Activated CD8-positive, alpha-beta T cell treated with anti-CD3 and anti-CD28 coated beads, Interleukin-2, amount 10 ng/mL, durations not matched to agents 7 days and 5 days (primary cell): ENCODE measurements around the gene CD300LB. TPM values are rescaled to one million over a fixed set of nuclear protein-coding genes. Genes with fewer than 3 reads are reported as not detected.
"Not testable (repeated sequence)": the region's sequence is repeated elsewhere in the genome, so short reads cannot be mapped to it uniquely, and the experiment has no call there.

Experiments used
- ATAC-seq: fragments of 150-1000 bp; cut with Tn5 transposase; one replicate; pipeline ENCODE4 v1.10.0; 2021; ENCODE audit warnings: moderate library complexity
- CTCF ChIA-PET: fragments of 350-600 bp; sonication (Branson Sonifier 250); formaldehyde crosslinking; loops from one replicate; lab custom pipeline; 2021; ENCODE audit warnings: antibody characterized with exemption; lab: Charles Lee
- POLR2A ChIA-PET: fragments of 350-600 bp; sonication (Branson Sonifier 250); formaldehyde crosslinking; loops from one replicate; lab custom pipeline; 2021; ENCODE audit warnings: antibody characterized with exemption; lab: Charles Lee
- DNase-seq: peaks from one replicate; pipeline ENCODE4 v3.0.0-alpha.2; 2020
- H3K27ac Mint-ChIP-seq: one replicate; pipeline ENCODE4 v1.8.0; 2021; ENCODE audit warnings: mild to moderate bottlenecking, mixed read lengths
- H3K27me3 Mint-ChIP-seq: one replicate; pipeline ENCODE4 v1.8.0; 2021; ENCODE audit warnings: low read depth, mixed read lengths
- H3K36me3 Mint-ChIP-seq: one replicate; pipeline ENCODE4 v1.8.0; 2021; ENCODE audit warnings: low read depth, mixed read lengths
- H3K4me1 Mint-ChIP-seq: one replicate; pipeline ENCODE4 v1.8.0; 2021; ENCODE audit warnings: low read depth, mixed read lengths
- H3K4me3 Mint-ChIP-seq: one replicate; pipeline ENCODE4 v1.8.0; 2021; ENCODE audit warnings: mild to moderate bottlenecking, mixed read lengths
- H3K9me3 Mint-ChIP-seq: one replicate; pipeline ENCODE4 v1.8.0; 2022; ENCODE audit warnings: mixed read lengths; ENCODE audit not compliant: insufficient read depth
- total RNA-seq, 2 experiments: library from RNA; stranded (reverse); gene quantifications; one replicate each; pipeline ENCODE4 v1.2.3, GENCODE V29; 2021

CD300LB gene
- total RNA-seq, 2 experiments from 2014 or later = not detected

- Mint-ChIP-seq H3K4me3 (no peak overlapping the region), H3K9me3 (no peaks in the 10 kb centered on the region), H3K27me3 (peaks cover 25% of the 10 kb centered on the region), H3K4me1 (peaks cover 13% of the 10 kb centered on the region), H3K36me3 (no peaks in the 10 kb centered on the region), H3K27ac (no peak overlapping the region)
- ATAC-seq = no peak
- CTCF ChIA-PET = no interaction called here
- no peak for DNase-seq
- POLR2A ChIA-PET = no interaction called here
These were observed 8.7 kb downstream of the CD300LB start for GRCh38 chr17:74522381-74523105.

GRCh38 chr17:74521701-74522201, 9.5 kb downstream of the CD300LB start:
- Mint-ChIP-seq H3K4me3 (no peak overlapping the region), H3K27ac (no peak overlapping the region), H3K4me1 (peaks cover 13% of the 10 kb centered on the region), H3K27me3 (peaks cover 25% of the 10 kb centered on the region), H3K36me3 (no peaks in the 10 kb centered on the region), H3K9me3 (no peaks in the 10 kb centered on the region)
- POLR2A ChIA-PET = no interaction called here
- no peak for ATAC-seq
- no peak for DNase-seq
- CTCF ChIA-PET = no interaction called here

GRCh38 chr17:74520790-74521480, 10.3 kb downstream of the CD300LB start:
- peaks cover 13% of the 10 kb centered on the region for H3K4me1 Mint-ChIP-seq
- DNase-seq (no peak), ATAC-seq (no peak)
- no peak overlapping the region for H3K27ac Mint-ChIP-seq
- H3K27me3 Mint-ChIP-seq = peaks cover 27% of the 10 kb centered on the region
- CTCF ChIA-PET = interaction anchor here (1.0 kb wide), 1 partner anchor 11 kb away, joined by 3 read pairs; no protein-coding TSS in a partner anchor
- H3K4me3 Mint-ChIP-seq = no peak overlapping the region
- POLR2A ChIA-PET = no interaction called here
- no peaks in the 10 kb centered on the region for H3K9me3 Mint-ChIP-seq
- no peaks in the 10 kb centered on the region for H3K36me3 Mint-ChIP-seq

- Mint-ChIP-seq H3K27me3 (peaks cover 23% of the 10 kb centered on the region), H3K36me3 (no peaks in the 10 kb centered on the region), H3K4me1 (peaks cover 13% of the 10 kb centered on the region), H3K9me3 (no peaks in the 10 kb centered on the region), H3K4me3 (no peak overlapping the region), H3K27ac (no peak overlapping the region)
- ATAC-seq = no peak
- CTCF ChIA-PET = interaction anchor here (1.0 kb wide), 1 partner anchor 12 kb away, joined by 3 read pairs; no protein-coding TSS in a partner anchor
- POLR2A ChIA-PET = no interaction called here
- no peak for DNase-seq
These were observed 11.2 kb downstream of the CD300LB start for GRCh38 chr17:74520016-74520434.

- Mint-ChIP-seq H3K4me1 (peaks cover 18% of the 10 kb centered on the region), H3K36me3 (peaks cover 12% of the 10 kb centered on the region), H3K27me3 (peaks cover 25% of the 10 kb centered on the region)
- H3K9me3 Mint-ChIP-seq, CTCF ChIA-PET, ATAC-seq, H3K4me3 Mint-ChIP-seq, DNase-seq, POLR2A ChIA-PET, H3K27ac Mint-ChIP-seq: not testable (repeated sequence)
These were observed 12.8 kb downstream of the CD300LB start for GRCh38 chr17:74518413-74518981.

- no peak overlapping the region for H3K4me3 Mint-ChIP-seq
- ChIA-PET POLR2A (interaction anchor here (1.3 kb wide), 1 partner anchor 11 kb away, joined by 4 read pairs; no protein-coding TSS in a partner anchor), CTCF (no interaction called here)
- H3K27me3 Mint-ChIP-seq = peaks cover 29% of the 10 kb centered on the region
- H3K36me3 Mint-ChIP-seq = peaks cover 12% of the 10 kb centered on the region
- H3K27ac Mint-ChIP-seq = no peak overlapping the region
- ATAC-seq (no peak), DNase-seq (no peak)
- peaks cover 16% of the 10 kb centered on the region for H3K4me1 Mint-ChIP-seq
- no peaks in the 10 kb centered on the region for H3K9me3 Mint-ChIP-seq
These were observed 14.5 kb downstream of the CD300LB start for GRCh38 chr17:74516561-74517328.

- no peak for ATAC-seq
- Mint-ChIP-seq H3K9me3 (no peaks in the 10 kb centered on the region), H3K36me3 (peaks cover 12% of the 10 kb centered on the region), H3K27me3 (peaks cover 33% of the 10 kb centered on the region), H3K4me1 (peaks cover 11% of the 10 kb centered on the region), H3K4me3 (no peak overlapping the region), H3K27ac (no peak overlapping the region)
- DNase-seq = no peak
- ChIA-PET CTCF (no interaction called here), POLR2A (interaction anchor here (1.3 kb wide), 1 partner anchor 12 kb away, joined by 4 read pairs; no protein-coding TSS in a partner anchor)
These were observed 15.3 kb downstream of the CD300LB start for GRCh38 chr17:74515941-74516340.

- POLR2A ChIA-PET = no interaction called here
- DNase-seq (no peak), ATAC-seq (peak; percentile 40)
- no peaks in the 10 kb centered on the region for H3K9me3 Mint-ChIP-seq
- peaks cover 32% of the 10 kb centered on the region for H3K27me3 Mint-ChIP-seq
- CTCF ChIA-PET = no interaction called here
- H3K36me3 Mint-ChIP-seq = peaks cover 12% of the 10 kb centered on the region
- peaks cover 5% of the 10 kb centered on the region for H3K4me1 Mint-ChIP-seq
- peak overlapping the region; percentile 96 for H3K27ac Mint-ChIP-seq
- peak overlapping the region; percentile 55 for H3K4me3 Mint-ChIP-seq
These were observed 16.5 kb downstream of the CD300LB start for GRCh38 chr17:74514632-74515334.

GRCh38 chr17:74513987-74514631, 17.2 kb downstream of the CD300LB start:
- no peaks in the 10 kb centered on the region for H3K9me3 Mint-ChIP-seq
- ATAC-seq (peak; percentile 47), DNase-seq (peak; percentile 78)
- ChIA-PET CTCF (no interaction called here), POLR2A (interaction anchor here (0.7 kb wide), 1 partner anchor 282 kb away, joined by 3 read pairs; no protein-coding TSS in a partner anchor)
- H3K4me1 Mint-ChIP-seq = peaks cover 5% of the 10 kb centered on the region
- H3K36me3 Mint-ChIP-seq = peaks cover 12% of the 10 kb centered on the region
- H3K27me3 Mint-ChIP-seq = peaks cover 34% of the 10 kb centered on the region
- peak overlapping the region; percentile 96 for H3K27ac Mint-ChIP-seq
- peak overlapping the region; percentile 55 for H3K4me3 Mint-ChIP-seq

GRCh38 chr17:74512624-74513091, 18.6 kb downstream of the CD300LB start:
- Mint-ChIP-seq H3K9me3 (no peaks in the 10 kb centered on the region), H3K4me3 (no peak overlapping the region), H3K27me3 (peaks cover 31% of the 10 kb centered on the region), H3K4me1 (peaks cover 5% of the 10 kb centered on the region), H3K36me3 (peaks cover 12% of the 10 kb centered on the region), H3K27ac (no peak overlapping the region)
- no peak for ATAC-seq
- POLR2A ChIA-PET = interaction anchor here (0.7 kb wide), 1 partner anchor 99 kb away, joined by 5 read pairs; no protein-coding TSS in a partner anchor
- DNase-seq = no peak
- CTCF ChIA-PET = interaction anchor here (1.1 to 1.2 kb wide), 2 partner anchors 75 to 144 kb away, joined by 4 read pairs; no protein-coding TSS in a partner anchor
